ENCODE measurements around the gene CEP85. TPM values are rescaled to one million over a fixed set of nuclear protein-coding genes. Genes with fewer than 3 reads are reported as not detected.

CEP85 gene
- total RNA-seq, 1 experiment from 2014 or later = 37.2 TPM

DNA sequence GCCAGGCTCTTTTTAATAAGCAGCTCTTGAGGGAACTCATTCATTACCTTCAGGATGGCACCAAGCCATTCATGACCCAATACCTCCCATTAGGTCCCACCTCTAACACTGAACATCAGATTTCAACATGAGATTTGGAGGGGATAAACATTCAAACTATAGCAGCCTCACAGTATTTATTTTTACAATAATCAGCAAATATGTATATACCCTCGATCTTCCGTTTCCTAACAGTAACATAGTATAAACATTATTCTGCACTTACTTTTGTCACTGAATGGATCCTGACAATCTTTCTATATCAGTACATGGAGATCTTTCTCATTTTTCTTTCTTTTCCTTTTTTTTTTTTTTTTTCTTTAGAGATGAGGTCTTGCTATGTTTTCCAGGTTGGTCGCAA, 38.2 kb upstream of the CEP85 start (continued):
- no peak for TF ChIP-seq ZBTB33 (IDR thresholded peaks at IDR 0.05; ENCODE audit: extremely low read depth, insufficient replicate concordance, low read length)
- TF ChIP-seq ZFX (IDR thresholded peaks at IDR 0.05) = no peak
- TF ChIP-seq CEBPB (IDR thresholded peaks at IDR 0.05; ENCODE audit: low read depth) = no peak
- TF ChIP-seq, protein P1, sequence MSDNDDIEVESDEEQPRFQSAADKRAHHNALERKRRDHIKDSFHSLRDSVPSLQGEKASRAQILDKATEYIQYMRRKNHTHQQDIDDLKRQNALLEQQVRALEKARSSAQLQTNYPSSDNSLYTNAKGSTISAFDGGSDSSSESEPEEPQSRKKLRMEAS (IDR thresholded peaks at IDR 0.05) = no peak
- TF ChIP-seq FOSL1 (IDR thresholded peaks at IDR 0.05; ENCODE audit: low read depth) = no peak
- no peak for TF ChIP-seq CBX3 (IDR thresholded peaks at IDR 0.05; ENCODE audit: low read depth)
- no peak for TF ChIP-seq POLR2AphosphoS5 (IDR thresholded peaks at IDR 0.05; ENCODE audit: low read depth, low read length)

DNA sequence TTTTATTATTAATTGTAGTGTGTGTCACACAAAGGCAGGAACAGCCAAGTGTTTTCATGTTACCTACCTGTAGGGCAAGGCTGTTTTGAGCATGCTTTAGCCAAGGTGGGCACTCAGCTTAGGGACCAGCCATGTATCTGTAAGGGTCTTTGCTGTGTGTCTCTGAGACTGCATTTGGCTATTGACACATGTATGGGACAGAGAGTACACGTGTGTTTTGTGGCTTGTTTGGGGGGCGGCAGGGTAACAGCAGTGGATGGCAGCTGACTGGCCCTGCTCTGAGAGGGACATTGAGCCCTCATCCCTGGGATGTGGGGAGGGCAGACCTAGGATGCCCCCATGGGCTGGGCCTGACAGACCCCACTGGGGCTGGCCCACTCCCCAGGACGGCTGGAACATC, 36.7 kb upstream of the CEP85 start:
- ChIA-PET RAD21 (ENCODE audit: low non-redundant PET in 1 of 2, low total read pairs in 2 of 2, uncharacterized antibody in 2 of 2, unreplicated experiment in 2 of 2) (no interaction called here), POLR2A (no interaction called here), CTCF (no interaction called here)
- DNase-seq (ENCODE audit: low read depth, low spot score) = no peak
- no peak overlapping the region for H2AFZ ChIP-seq (ENCODE audit: low read depth, low read length, poor library complexity, severe bottlenecking)
- no peaks in the 10 kb centered on the region for H3K36me3 ChIP-seq (ENCODE audit: control insufficient read depth in 1 of 2, insufficient read depth in 2 of 2, low read length in 2 of 2)
- H3K9me2 ChIP-seq (ENCODE audit: insufficient read depth) = no peaks in the 10 kb centered on the region
- intact Hi-C loops (cut with micrococcal nuclease) = no loop called here
- TF ChIP-seq POLR2A (IDR thresholded peaks at IDR 0.05; ENCODE audit: borderline replicate concordance, extremely low read depth, insufficient read depth, insufficient read length) (no peak), EZH2 (IDR thresholded peaks at IDR 0.05) (no peak), YY1 (IDR thresholded peaks at IDR 0.05; ENCODE audit: extremely low read depth, insufficient replicate concordance, low read depth, low read length) (no peak), ZBTB33 (IDR thresholded peaks at IDR 0.05; ENCODE audit: extremely low read depth, insufficient replicate concordance, low read length) (no peak), SRF (IDR thresholded peaks at IDR 0.05; ENCODE audit: low read depth) (no peak), SIN3A (IDR thresholded peaks at IDR 0.05; ENCODE audit: low read depth) (no peak), EZH2phosphoT487 (IDR thresholded peaks at IDR 0.05; ENCODE audit: borderline replicate concordance) (no peak), ELF1 (IDR thresholded peaks at IDR 0.05; ENCODE audit: borderline replicate concordance, low read depth) (no peak), POLR2AphosphoS5 (IDR thresholded peaks at IDR 0.05; ENCODE audit: low read depth, low read length) (no peak), REST (IDR thresholded peaks at IDR 0.05; ENCODE audit: low read depth) (no peak)
- TF ChIP-seq, protein P1 (IDR thresholded peaks at IDR 0.05) = no peak
- TF ChIP-seq, protein P2, sequence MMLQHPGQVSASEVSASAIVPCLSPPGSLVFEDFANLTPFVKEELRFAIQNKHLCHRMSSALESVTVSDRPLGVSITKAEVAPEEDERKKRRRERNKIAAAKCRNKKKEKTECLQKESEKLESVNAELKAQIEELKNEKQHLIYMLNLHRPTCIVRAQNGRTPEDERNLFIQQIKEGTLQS (IDR thresholded peaks at IDR 0.05) = no peak
- ATAC-seq = no peak
- no peaks in the 10 kb centered on the region for H3K79me2 ChIP-seq (ENCODE audit: insufficient read depth, low read length)
- no peaks in the 10 kb centered on the region for H3K27me3 ChIP-seq (ENCODE audit: insufficient read depth, low read length)
- H3K27ac ChIP-seq (ENCODE audit: low read depth, low read length) = no peak overlapping the region
- BruUV-seq (replicated peaks) = no TSS peak
- no peak overlapping the region for H3K4me2 ChIP-seq (ENCODE audit: low read length)
- no peak overlapping the region for H3K9ac ChIP-seq (ENCODE audit: low read length)
- no peaks in the 10 kb centered on the region for H3K9me3 ChIP-seq (ENCODE audit: control insufficient read depth in 1 of 2, insufficient read depth in 1 of 2, low read depth in 1 of 2, low read length in 2 of 2)
- peaks cover 2 to 4% of the 10 kb centered on the region in 2 experiments; a peak in 1 of 4 replicates for H3K4me1 ChIP-seq (ENCODE audit: control insufficient read depth in 1 of 2, insufficient read depth in 2 of 2, low read length in 2 of 2)
- H4K20me1 ChIP-seq (ENCODE audit: insufficient read depth) = no peaks in the 10 kb centered on the region
- H3K4me3 ChIP-seq (replicated peaks in 1 of 2; ENCODE audit: low read depth in 1 of 2, low read length in 2 of 2) = no peak overlapping the region
